H7 (cell line): ENCODE results near the gene TAC1. TPM values are rescaled to one million over a fixed set of nuclear protein-coding genes. Genes with fewer than 3 reads are reported as not detected.
"Not testable (repeated sequence)": the region's sequence is repeated elsewhere in the genome, so short reads cannot be mapped to it uniquely, and the experiment has no call there.

Experiments used
- DNase-seq: peaks from one replicate; pipeline ENCODE4 v3.0.0; 2012
- H3K27me3 ChIP-seq: 2 replicates; pipeline ENCODE4 v1.6.0; 2011; ENCODE audit warnings: mild to moderate bottlenecking, low read length; ENCODE audit not compliant: control insufficient read depth, insufficient read depth
- H3K36me3 ChIP-seq: replicated peaks from 2 replicates; pipeline ENCODE4 v1.5.1; 2011; ENCODE audit warnings: low read length; ENCODE audit not compliant: control insufficient read depth, insufficient read depth
- H3K4me3 ChIP-seq: 2 replicates; pipeline ENCODE4 v1.5.1; 2011; ENCODE audit warnings: low read depth, mild to moderate bottlenecking, control low read depth, low read length, moderate library complexity; ENCODE audit not compliant: insufficient read depth
- total RNA-seq: library from RNA; depleted of rRNA; stranded (reverse); fragments of >200 nt; shearing (Covaris generic); gene quantifications from 2 replicates; pipeline ENCODE4 v1.2.3, GENCODE V29; 2014; rRNA removed

The TAC1 gene
- total RNA-seq, 1 experiment from 2014 or later, result 0.97 TPM

DNA sequence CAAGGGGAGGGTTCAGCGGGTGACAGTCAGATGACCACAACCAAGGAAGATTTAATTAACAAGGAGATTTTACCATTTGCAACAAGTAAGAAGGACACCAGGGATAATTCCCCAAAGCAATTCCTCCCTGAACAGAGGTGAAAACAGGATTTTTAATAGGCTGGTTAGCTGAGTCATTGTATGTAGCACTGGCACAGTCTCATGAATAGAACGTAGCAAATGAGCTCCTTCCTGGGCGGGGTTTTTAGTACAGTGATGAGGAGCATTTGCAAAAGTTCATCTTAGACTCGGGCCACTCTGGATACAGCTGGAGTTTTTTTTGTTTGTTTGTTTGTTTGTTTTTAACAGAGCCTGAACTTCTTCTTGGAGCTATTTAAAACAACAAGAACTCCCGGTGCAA is 39.0 kb downstream of the TAC1 start:
- no peak for DNase-seq
- Histone ChIP-seq H3K4me3 (no peak overlapping the region), H3K27me3 (no peaks in the 10 kb centered on the region), H3K36me3 (no peaks in the 10 kb centered on the region)

- Histone ChIP-seq H3K4me3 (no peak overlapping the region), H3K27me3 (no peaks in the 10 kb centered on the region), H3K36me3 (no peaks in the 10 kb centered on the region)
- DNase-seq, result no peak
These were observed 39.7 kb downstream of the TAC1 start for GRCh38 chr7:97771576-97771975.

DNA sequence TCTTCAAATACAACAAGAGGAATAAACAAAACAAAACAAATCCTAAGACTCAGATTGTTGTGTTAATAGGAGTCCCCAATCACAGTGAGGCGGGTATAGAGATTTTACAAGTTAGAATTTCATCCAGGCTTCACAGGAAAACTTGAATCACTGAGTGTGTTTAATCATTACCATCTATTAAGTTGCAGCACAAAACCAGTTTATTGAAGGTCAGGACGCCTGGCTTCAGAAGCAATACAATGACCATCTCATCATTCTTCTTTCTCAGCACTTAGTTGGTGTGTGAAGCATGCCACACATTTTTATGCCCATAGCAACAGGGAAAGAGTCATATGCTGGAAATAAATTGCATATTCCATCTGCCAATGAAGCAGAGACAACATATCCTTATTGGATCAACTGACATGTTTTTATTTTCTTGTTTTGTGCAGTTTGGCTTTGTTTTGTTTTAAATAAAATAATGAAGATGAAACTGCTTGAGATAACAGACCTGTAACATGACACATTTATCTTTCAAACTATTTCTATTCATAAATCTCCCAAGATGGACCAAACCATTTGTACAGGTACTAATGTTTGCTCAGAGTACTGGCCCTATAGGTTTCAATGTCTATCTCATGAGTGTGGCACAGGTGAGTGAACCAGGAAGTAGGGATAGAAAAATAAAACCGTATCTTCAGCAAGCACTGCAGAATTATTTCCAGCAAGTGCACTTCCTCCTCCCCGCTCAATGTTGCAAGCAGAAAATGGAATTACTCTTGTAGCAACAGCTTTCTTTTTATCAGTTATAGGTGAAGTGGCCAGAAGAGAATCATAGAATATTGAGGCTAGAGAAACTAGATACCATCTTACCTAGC is 40.4 kb downstream of the TAC1 start:
- Histone ChIP-seq H3K36me3 (no peaks in the 10 kb centered on the region), H3K4me3 (no peak overlapping the region), H3K27me3 (no peaks in the 10 kb centered on the region)
- no peak for DNase-seq

DNA sequence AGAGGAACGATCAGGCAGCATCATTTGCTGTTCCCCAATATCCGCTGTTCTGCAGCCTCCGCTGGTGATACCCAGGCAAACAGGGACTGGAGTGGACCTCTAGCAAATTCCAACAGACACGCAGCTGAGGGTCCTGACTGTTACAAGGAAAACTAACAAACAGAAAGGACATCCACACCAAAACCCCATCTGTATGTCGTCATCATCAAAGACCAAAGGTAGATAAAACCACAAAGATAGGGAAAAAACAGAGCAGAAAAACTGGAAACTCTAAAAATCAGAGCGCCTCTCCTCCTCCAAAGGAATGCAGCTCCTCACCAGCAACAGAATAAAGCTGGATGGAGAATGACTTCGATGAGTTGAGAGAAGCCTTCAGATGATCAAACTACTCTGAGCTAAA is 54.5 kb downstream of the TAC1 start:
- not testable (repeated sequence) for H3K27me3 ChIP-seq, H3K4me3 ChIP-seq, H3K36me3 ChIP-seq, DNase-seq

Other genes with a start within 250 kb of the TAC1 start
- 97.3 and 114 TPM in 2 replicates for gene ASNS, start 140.3 kb downstream of the TAC1 start, total RNA-seq